SK-N-SH treated with all-trans-retinoic acid at 6 μM for 48 hours (cell line): Measurements from ENCODE around the gene SUGCT.

Experiments used
- ARNTL ChIP-seq: fragments of 450-650 bp; formaldehyde crosslinking; IDR thresholded peaks from 2 replicates; pipeline ENCODE4 v1.5.0; 2020; ENCODE audit warnings: low read depth, mild to moderate bottlenecking, moderate library complexity, borderline replicate concordance
- CREB5 ChIP-seq: fragments of 250-450 bp; sonication (Bioruptor Pico); IDR thresholded peaks from 2 replicates; pipeline ENCODE4 v1.5.1; 2020; ENCODE audit warnings: low read depth, mild to moderate bottlenecking, moderate library complexity
- CSRNP3 ChIP-seq: fragments of 250-450 bp; sonication (Bioruptor Pico); IDR thresholded peaks from 2 replicates; pipeline ENCODE4 v1.5.1; 2021; ENCODE audit warnings: mild to moderate bottlenecking, moderate library complexity
- ISL1 ChIP-seq: fragments of 250-450 bp; sonication (Bioruptor Pico); IDR thresholded peaks from 2 replicates; pipeline ENCODE4 v2.1.2; 2022; ENCODE audit warnings: mild to moderate bottlenecking, moderate library complexity
- OSR1 ChIP-seq: fragments of 250-450 bp; sonication (Bioruptor Pico); IDR thresholded peaks from 2 replicates; pipeline ENCODE4 v1.8.0; 2022; ENCODE audit warnings: moderate library complexity, mild to moderate bottlenecking, inconsistent platforms
- PATZ1 ChIP-seq: fragments of 250-450 bp; sonication (Bioruptor Pico); IDR thresholded peaks from 2 replicates; pipeline ENCODE4 v1.8.0; 2020; ENCODE audit warnings: mild to moderate bottlenecking, moderate library complexity, borderline replicate concordance
- PPARA ChIP-seq: fragments of 250-450 bp; sonication (Bioruptor Pico); IDR thresholded peaks from 2 replicates; pipeline ENCODE4 v1.5.0; 2020; ENCODE audit warnings: mild to moderate bottlenecking, borderline replicate concordance
- RARB ChIP-seq: fragments of 250-450 bp; sonication (Bioruptor Pico); IDR thresholded peaks from 2 replicates; pipeline ENCODE4 v1.8.0; 2021; ENCODE audit warnings: mild to moderate bottlenecking, moderate library complexity
- TCF4 ChIP-seq: fragments of 250-450 bp; sonication (Bioruptor Pico); IDR thresholded peaks from 2 replicates; pipeline ENCODE4 v1.8.0; 2021; ENCODE audit warnings: mild to moderate bottlenecking, moderate library complexity, borderline replicate concordance
- TSHZ2 ChIP-seq: fragments of 250-450 bp; sonication (Bioruptor Pico); IDR thresholded peaks from 2 replicates; pipeline ENCODE4 v1.5.0; 2020; ENCODE audit warnings: mild to moderate bottlenecking, moderate library complexity
- ZFP30 ChIP-seq: fragments of 450-650 bp; formaldehyde crosslinking; IDR thresholded peaks from 2 replicates; pipeline ENCODE4 v1.5.0; 2022; ENCODE audit warnings: mild to moderate bottlenecking, moderate library complexity
- ZNF8 ChIP-seq: fragments of 450-650 bp; formaldehyde crosslinking; IDR thresholded peaks from 2 replicates; pipeline ENCODE4 v1.5.0; 2020; ENCODE audit warnings: mild to moderate bottlenecking, moderate library complexity
- TF ChIP-seq, protein P1 (sequence below): fragments of 250-450 bp; sonication (Bioruptor Pico); IDR thresholded peaks from 2 replicates; pipeline ENCODE4 v1.8.0; 2021; ENCODE audit warnings: low read depth, mild to moderate bottlenecking, moderate library complexity, borderline replicate concordance

- no peak for TF ChIP-seq ARNTL (CRISPR knock-in tag)
- no peak for TF ChIP-seq PPARA (CRISPR knock-in tag)
- TF ChIP-seq PATZ1 (CRISPR knock-in tag): no peak
- no peak for TF ChIP-seq CSRNP3 (CRISPR knock-in tag)
- no peak for TF ChIP-seq CREB5 (CRISPR knock-in tag)
- TF ChIP-seq TCF4 (CRISPR knock-in tag): no peak
- TF ChIP-seq ISL1 (CRISPR knock-in tag): no peak
- TF ChIP-seq OSR1 (CRISPR knock-in tag): no peak
- TF ChIP-seq, protein P1, sequence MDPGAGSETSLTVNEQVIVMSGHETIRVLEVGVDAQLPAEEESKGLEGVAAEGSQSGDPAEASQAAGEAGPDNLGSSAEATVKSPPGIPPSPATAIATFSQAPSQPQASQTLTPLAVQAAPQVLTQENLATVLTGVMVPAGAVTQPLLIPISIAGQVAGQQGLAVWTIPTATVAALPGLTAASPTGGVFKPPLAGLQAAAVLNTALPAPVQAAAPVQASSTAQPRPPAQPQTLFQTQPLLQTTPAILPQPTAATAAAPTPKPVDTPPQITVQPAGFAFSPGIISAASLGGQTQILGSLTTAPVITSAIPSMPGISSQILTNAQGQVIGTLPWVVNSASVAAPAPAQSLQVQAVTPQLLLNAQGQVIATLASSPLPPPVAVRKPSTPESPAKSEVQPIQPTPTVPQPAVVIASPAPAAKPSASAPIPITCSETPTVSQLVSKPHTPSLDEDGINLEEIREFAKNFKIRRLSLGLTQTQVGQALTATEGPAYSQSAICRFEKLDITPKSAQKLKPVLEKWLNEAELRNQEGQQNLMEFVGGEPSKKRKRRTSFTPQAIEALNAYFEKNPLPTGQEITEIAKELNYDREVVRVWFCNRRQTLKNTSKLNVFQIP (CRISPR knock-in tag): no peak
- no peak for TF ChIP-seq ZFP30 (CRISPR knock-in tag)
- no peak for TF ChIP-seq ZNF8 (CRISPR knock-in tag)
- TF ChIP-seq TSHZ2 (CRISPR knock-in tag): no peak
- TF ChIP-seq RARB (CRISPR knock-in tag): no peak
These were observed 342.3 kb downstream of the SUGCT start for GRCh38 chr7:40477094-40477493.
